Fibroblast of the aortic adventitia (primary cell): ENCODE measurements around the gene GPATCH1. TPM values are rescaled to one million over a fixed set of nuclear protein-coding genes. Genes with fewer than 3 reads are reported as not detected.

Experiments used
- DNase-seq: peaks from one replicate; pipeline ENCODE4 v3.0.0-alpha.2; 2010; ENCODE audit warnings: low read depth
- H3K4me3 ChIP-seq: 2 replicates; pipeline ENCODE4 v1.5.1; 2011; ENCODE audit warnings: low read depth, mild to moderate bottlenecking, control low read depth, low read length, moderate library complexity
- total RNA-seq: library from RNA; depleted of rRNA; stranded (reverse); fragments of >200 nt; gene quantifications from 2 replicates; pipeline ENCODE4 v1.2.3, GENCODE V29; 2012; ENCODE audit warnings: low replicate concordance
- TF ChIP-seq, protein P1 (sequence below): IDR thresholded peaks from 2 replicates; pipeline ENCODE4 v1.5.1; 2011; ENCODE audit warnings: mild to moderate bottlenecking, low read length, control low read depth, inconsistent platforms; ENCODE audit not compliant: insufficient read depth

Gene GPATCH1
- total RNA-seq, 1 donor = 7.8 TPM

DNA sequence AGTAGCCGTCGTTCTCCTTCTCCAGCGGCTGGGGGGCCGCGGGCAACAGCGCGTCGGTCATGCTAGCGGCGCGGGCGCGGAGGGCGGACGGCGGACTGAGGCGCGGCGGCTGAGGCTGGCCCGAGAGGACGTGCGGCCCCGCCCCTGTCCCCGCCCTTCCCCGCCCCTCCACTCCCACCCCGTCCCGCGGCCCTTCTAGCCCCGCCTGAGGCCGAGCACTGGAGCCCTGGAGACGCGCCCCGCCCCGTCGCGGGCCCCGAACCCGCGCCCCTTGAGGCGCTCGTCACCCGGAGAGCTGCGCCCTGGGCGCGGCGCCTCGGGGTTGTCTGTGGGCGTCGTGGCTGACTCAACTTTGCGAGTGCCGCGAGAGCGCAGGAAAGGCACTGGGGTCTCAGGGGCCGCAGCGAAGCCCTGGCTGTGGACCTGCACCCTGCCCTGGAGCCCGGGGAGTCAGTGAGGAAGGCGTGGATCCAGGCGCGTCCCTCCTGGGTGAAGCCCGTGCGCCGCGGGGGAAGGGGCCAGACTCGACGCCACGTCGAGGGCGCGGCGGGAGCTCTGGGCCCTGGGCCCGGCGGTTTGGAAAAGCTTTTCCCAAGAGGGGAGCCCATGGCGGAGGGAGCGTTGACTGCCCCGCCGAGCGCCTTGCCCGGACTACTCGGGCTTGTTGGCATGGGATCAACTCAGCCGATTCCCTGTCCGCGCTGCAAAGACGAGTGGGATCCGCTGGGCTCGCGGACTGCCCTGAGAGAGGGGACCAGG, 16.0 kb upstream of the GPATCH1 start, which contains the start of gene RHPN2:
Gene RHPN2, minus strand, starts transcription at position 97 of the 759 bp plus-strand sequence. Its CDS starts 36 bp downstream, at position 61.
- peak; percentile 67 for DNase-seq
- TF ChIP-seq, protein P1, sequence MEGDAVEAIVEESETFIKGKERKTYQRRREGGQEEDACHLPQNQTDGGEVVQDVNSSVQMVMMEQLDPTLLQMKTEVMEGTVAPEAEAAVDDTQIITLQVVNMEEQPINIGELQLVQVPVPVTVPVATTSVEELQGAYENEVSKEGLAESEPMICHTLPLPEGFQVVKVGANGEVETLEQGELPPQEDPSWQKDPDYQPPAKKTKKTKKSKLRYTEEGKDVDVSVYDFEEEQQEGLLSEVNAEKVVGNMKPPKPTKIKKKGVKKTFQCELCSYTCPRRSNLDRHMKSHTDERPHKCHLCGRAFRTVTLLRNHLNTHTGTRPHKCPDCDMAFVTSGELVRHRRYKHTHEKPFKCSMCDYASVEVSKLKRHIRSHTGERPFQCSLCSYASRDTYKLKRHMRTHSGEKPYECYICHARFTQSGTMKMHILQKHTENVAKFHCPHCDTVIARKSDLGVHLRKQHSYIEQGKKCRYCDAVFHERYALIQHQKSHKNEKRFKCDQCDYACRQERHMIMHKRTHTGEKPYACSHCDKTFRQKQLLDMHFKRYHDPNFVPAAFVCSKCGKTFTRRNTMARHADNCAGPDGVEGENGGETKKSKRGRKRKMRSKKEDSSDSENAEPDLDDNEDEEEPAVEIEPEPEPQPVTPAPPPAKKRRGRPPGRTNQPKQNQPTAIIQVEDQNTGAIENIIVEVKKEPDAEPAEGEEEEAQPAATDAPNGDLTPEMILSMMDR = no peak
- peak within 1 kb of the TSS; percentile 73 for H3K4me3 ChIP-seq

GRCh38 chr19:33066543-33066942, 14.4 kb upstream of the GPATCH1 start:
- TF ChIP-seq, protein P1 = no peak
- DNase-seq = no peak
- H3K4me3 ChIP-seq = no peak overlapping the region

GRCh38 chr19:33067121-33067520, 13.9 kb upstream of the GPATCH1 start:
- no peak for DNase-seq
- TF ChIP-seq, protein P1 = no peak
- no peak overlapping the region for H3K4me3 ChIP-seq

- DNase-seq = no peak
- H3K4me3 ChIP-seq = no peak overlapping the region
- TF ChIP-seq, protein P1 = no peak
These were observed 9.1 kb upstream of the GPATCH1 start for GRCh38 chr19:33071887-33072286.

- no peak overlapping the region for H3K4me3 ChIP-seq
- DNase-seq = no peak
- TF ChIP-seq, protein P1 = no peak
These were observed 5.5 kb upstream of the GPATCH1 start for GRCh38 chr19:33075519-33075918.

GRCh38 chr19:33085570-33086128, 4.7 kb downstream of the GPATCH1 start:
- DNase-seq = no peak
- no peak overlapping the region for H3K4me3 ChIP-seq
- TF ChIP-seq, protein P1 = no peak
